K562 (cell line): ENCODE measurements around the gene BEST1. TPM values are rescaled to one million over a fixed set of nuclear protein-coding genes. Genes with fewer than 3 reads are reported as not detected.

Experiments used
- ARHGAP35 ChIP-seq: fragments of 450-650 bp; IDR thresholded peaks from 2 replicates; pipeline ENCODE4 v1.6.1; 2018; ENCODE audit not compliant: partially characterized antibody
- ARID1B ChIP-seq: fragments of 450-650 bp; IDR thresholded peaks from 2 replicates; pipeline ENCODE4 v1.6.1; 2016; ENCODE audit warnings: antibody characterized with exemption, mild to moderate bottlenecking, inconsistent platforms
- BRF1 ChIP-seq: IDR thresholded peaks from 3 replicates; pipeline ENCODE4 v1.6.1; 2011; ENCODE audit warnings: borderline replicate concordance, mild to moderate bottlenecking; ENCODE audit not compliant: insufficient read length; ENCODE audit errors: extremely low read depth
- CREB5 ChIP-seq: fragments of 250-450 bp; sonication (Bioruptor Pico); IDR thresholded peaks from 2 replicates; pipeline ENCODE4 v1.5.0; 2020; ENCODE audit warnings: mild to moderate bottlenecking
- DNMT1 ChIP-seq: fragments of 450-650 bp; IDR thresholded peaks from 2 replicates; pipeline ENCODE4 v1.6.1; 2016; ENCODE audit warnings: antibody characterized with exemption, mild to moderate bottlenecking
- HNRNPK ChIP-seq: fragments of 200-400 bp; formaldehyde crosslinking; IDR thresholded peaks from one replicate; pipeline ENCODE4 v1.6.1; 2018; ENCODE audit warnings: mild to moderate bottlenecking, low read depth, low read length; ENCODE audit not compliant: poor library complexity, severe bottlenecking
- MYC ChIP-seq, 2 experiments: fragments of 250-450 bp in 1 of 2; sonication (Bioruptor Pico) in 1 of 2; IDR thresholded peaks; 2 replicates each; pipeline versions ENCODE4 v1.5.1 to v1.6.1; 2012 to 2021; ENCODE audit warnings: low read depth in 2 of 2, borderline replicate concordance in 1 of 2, improper control_type of control experiment in 1 of 2, low read length in 1 of 2, mild to moderate bottlenecking in 1 of 2, moderate library complexity in 1 of 2
- NKRF ChIP-seq: fragments of 450-650 bp; IDR thresholded peaks from 2 replicates; pipeline ENCODE4 v1.6.1; 2016; ENCODE audit warnings: borderline replicate concordance
- POLR2G ChIP-seq: fragments of 200-400 bp; formaldehyde crosslinking; IDR thresholded peaks from 2 replicates; pipeline ENCODE4 v1.6.1; 2017; ENCODE audit warnings: low read depth, mild to moderate bottlenecking, antibody characterized with exemption, low read length, moderate library complexity
- RBM22 ChIP-seq: fragments of 200-400 bp; formaldehyde crosslinking; IDR thresholded peaks from 2 replicates; pipeline ENCODE4 v1.6.1; 2018; ENCODE audit warnings: low read length, low read depth; ENCODE audit not compliant: poor library complexity, severe bottlenecking
- RCOR1 ChIP-seq, 2 experiments: IDR thresholded peaks; 2 replicates each; pipeline ENCODE4 v1.6.1; 2012; ENCODE audit warnings: low read depth in 2 of 2, low read length in 2 of 2, borderline replicate concordance in 1 of 2, improper control_type of control experiment in 1 of 2
- SMARCC2 ChIP-seq: fragments of 450-650 bp; IDR thresholded peaks from 2 replicates; pipeline ENCODE4 v1.6.1; 2017; ENCODE audit warnings: antibody characterized with exemption, moderate library complexity, mild to moderate bottlenecking, low read depth
- SMARCE1 ChIP-seq: fragments of 450-650 bp; IDR thresholded peaks from 2 replicates; pipeline ENCODE4 v1.7.1; 2016; ENCODE audit warnings: mild to moderate bottlenecking
- TBL1XR1 ChIP-seq, 2 experiments: IDR thresholded peaks; 2 replicates each; pipeline ENCODE4 v1.6.1; 2012; ENCODE audit warnings: improper control_type of control experiment in 2 of 2, low read length in 2 of 2, mild to moderate bottlenecking in 1 of 2
- TCF7L2 ChIP-seq: fragments of 150-350 bp; IDR thresholded peaks from 2 replicates; pipeline ENCODE4 v1.6.1; 2016; ENCODE audit warnings: low read depth, mild to moderate bottlenecking, low read length, moderate library complexity
- XRCC5 ChIP-seq: fragments of 200-400 bp; formaldehyde crosslinking; IDR thresholded peaks from 2 replicates; pipeline ENCODE4 v1.6.1; 2017; ENCODE audit warnings: low read depth, mild to moderate bottlenecking, low read length
- ZNF41 ChIP-seq: fragments of 250-450 bp; sonication (Bioruptor Pico); conservative IDR thresholded peaks from 2 replicates; pipeline ENCODE4 v1.4.0; 2020; ENCODE audit warnings: mild to moderate bottlenecking
- ZNF444 ChIP-seq: fragments of 250-450 bp; sonication (Bioruptor Pico); IDR thresholded peaks from 2 replicates; pipeline ENCODE4 v1.4.0; 2020; ENCODE audit warnings: mild to moderate bottlenecking, moderate library complexity
- ZNF76 ChIP-seq: fragments of 250-450 bp; sonication (Bioruptor Pico); IDR thresholded peaks from 2 replicates; pipeline ENCODE4 v1.4.0; 2020; ENCODE audit warnings: mild to moderate bottlenecking, moderate library complexity, borderline replicate concordance
- polyA plus RNA-seq, 8 experiments: library from polyadenylated mRNA; depleted of rRNA in 4 of 8; stranded (reverse) in 5 of 8; unstranded in 3 of 8; fragments of >200 nt; fragmentation: Nextera tagmentation in 2 of 8; fragmentation: Illumina TruSeq in 1 of 8; extraction: Ambion mirVana in 2 of 8; extraction: Trizol in 1 of 8; gene quantifications; 2 replicates each; pipeline versions ENCODE4 v1.2.1 to v1.2.3, GENCODE V29; 2011 to 2014; ENCODE audit warnings: inconsistent platforms in 1 of 8, missing spikeins in 1 of 8
- total RNA-seq, 7 experiments: library from RNA; depleted of rRNA in 6 of 7; stranded (reverse); fragments of >200 nt in 6 of 7; fragmentation: Illumina TruSeq in 2 of 7; extraction: Trizol in 2 of 7; gene quantifications; 2 replicates each; pipeline versions ENCODE4 v1.2.1 to v1.2.3, GENCODE V29; 2011 to 2021; ENCODE audit warnings: low replicate concordance in 1 of 7
- TF ChIP-seq, protein P1 (sequence below): fragments of 250-450 bp; sonication (Bioruptor Pico); IDR thresholded peaks from 2 replicates; pipeline ENCODE4 v1.5.0; 2021; ENCODE audit warnings: mild to moderate bottlenecking, borderline replicate concordance

Gene BEST1
- total and polyA plus RNA-seq, 9 of the 15 experiments (the other 6 are each of a cell fraction or from before 2014, with no cell fraction given), result 0.07 to 1.3 (median 0.40) TPM

- TF ChIP-seq TCF7L2 (no peak), POLR2G (0 out of 2 replicates have a peak, but pooled peaks have one; percentile 9), ARID1B (no peak), ZNF76 (no peak), NKRF (no peak), ZNF41 (CRISPR knock-in tag) (peak; percentile 76; the same call in 1 of the 2 replicates), CREB5 (CRISPR knock-in tag) (peak; percentile 85), MYC (IDR thresholded peaks at IDR 0.05; ENCODE audit: low read depth, low read length) (no peak), MYC (CRISPR knock-in tag; IDR thresholded peaks at IDR 0.05; ENCODE audit: borderline replicate concordance, low read depth) (peak; percentile 75; the same call in 1 of the 2 replicates), TBL1XR1 (IDR thresholded peaks at IDR 0.05; ENCODE audit: low read length in 2 of 2) (no peak), ZNF444 (CRISPR knock-in tag) (peak; percentile 44), RBM22 (no peak), RCOR1 (IDR thresholded peaks at IDR 0.05; ENCODE audit: borderline replicate concordance in 1 of 2, low read depth in 2 of 2, low read length in 2 of 2) (no peak), ARHGAP35 (peak; percentile 50), BRF1 (no peak), HNRNPK (no peak), DNMT1 (no peak), SMARCC2 (no peak), SMARCE1 (no peak), XRCC5 (no peak)
- TF ChIP-seq, protein P1, sequence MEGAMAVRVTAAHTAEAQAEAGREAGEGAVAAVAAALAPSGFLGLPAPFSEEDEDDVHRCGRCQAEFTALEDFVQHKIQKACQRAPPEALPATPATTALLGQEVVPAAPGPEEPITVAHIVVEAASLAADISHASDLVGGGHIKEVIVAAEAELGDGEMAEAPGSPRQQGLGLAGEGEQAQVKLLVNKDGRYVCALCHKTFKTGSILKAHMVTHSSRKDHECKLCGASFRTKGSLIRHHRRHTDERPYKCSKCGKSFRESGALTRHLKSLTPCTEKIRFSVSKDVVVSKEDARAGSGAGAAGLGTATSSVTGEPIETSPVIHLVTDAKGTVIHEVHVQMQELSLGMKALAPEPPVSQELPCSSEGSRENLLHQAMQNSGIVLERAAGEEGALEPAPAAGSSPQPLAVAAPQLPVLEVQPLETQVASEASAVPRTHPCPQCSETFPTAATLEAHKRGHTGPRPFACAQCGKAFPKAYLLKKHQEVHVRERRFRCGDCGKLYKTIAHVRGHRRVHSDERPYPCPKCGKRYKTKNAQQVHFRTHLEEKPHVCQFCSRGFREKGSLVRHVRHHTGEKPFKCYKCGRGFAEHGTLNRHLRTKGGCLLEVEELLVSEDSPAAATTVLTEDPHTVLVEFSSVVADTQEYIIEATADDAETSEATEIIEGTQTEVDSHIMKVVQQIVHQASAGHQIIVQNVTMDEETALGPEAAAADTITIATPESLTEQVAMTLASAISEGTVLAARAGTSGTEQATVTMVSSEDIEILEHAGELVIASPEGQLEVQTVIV, result peak; percentile 65; the same call in 1 of the 2 replicates
These were observed 14.0 kb downstream of the BEST1 start (continued) for GRCh38 chr11:61964058-61964665.
